Endothelial cell of umbilical vein (primary cell): Measurements from ENCODE around the gene MINDY4. TPM values are rescaled to one million over a fixed set of nuclear protein-coding genes. Genes with fewer than 3 reads are reported as not detected.

ENCODE experiments used
- BruUV-seq: library from RNA; stranded (reverse); fragments of 400-500 nt; replicated peaks from 2 replicates; lab custom pipeline; 2021; lab: Mats Ljungman, UMichigan
- CTCF ChIA-PET: fragments of 300-600, 350-600 bp; sonication (Branson Sonifier 250); formaldehyde crosslinking; loops from one replicate; lab custom pipeline; 2021; ENCODE audit warnings: antibody characterized with exemption, inconsistent platforms; lab: Charles Lee
- POLR2A ChIA-PET: fragments of 300-600, 350-600 bp; sonication (Branson Sonifier 250); formaldehyde crosslinking; loops from one replicate; lab custom pipeline; 2021; ENCODE audit warnings: antibody characterized with exemption, inconsistent platforms; lab: Charles Lee
- DNase-seq: peaks from one replicate; pipeline ENCODE4 v3.0.0-alpha.2; 2011; ENCODE audit warnings: low read depth, low spot score
- FAIRE-seq: peaks from 2 replicates; lab custom pipeline; 2011; peaks lifted over from hg19 to GRCh38; lab: Jason Lieb, UNC
- H2AFZ ChIP-seq: 2 replicates; pipeline ENCODE4 v1.6.0; 2012; ENCODE audit warnings: low read depth, low read length, control low read depth, inconsistent platforms
- H3K27ac ChIP-seq: 2 replicates; pipeline ENCODE4 v1.5.1; 2011; ENCODE audit warnings: low read depth, mild to moderate bottlenecking, control low read depth, low read length, moderate library complexity; ENCODE audit not compliant: insufficient read depth
- H3K27me3 ChIP-seq, 2 experiments: 2 replicates each; pipeline versions ENCODE4 v1.6.0 to v1.6.1; 2011; ENCODE audit warnings: low read length in 2 of 2, mixed read lengths in 1 of 2; ENCODE audit not compliant: control insufficient read depth in 2 of 2, insufficient read depth in 2 of 2
- H3K36me3 ChIP-seq, 2 experiments: 2 replicates in 1 of 2; 3 replicates in 1 of 2; pipeline ENCODE4 v1.5.1; 2011; ENCODE audit warnings: low read length in 2 of 2, mild to moderate bottlenecking in 1 of 2, moderate library complexity in 1 of 2; ENCODE audit not compliant: control insufficient read depth in 2 of 2, insufficient read depth in 2 of 2; ENCODE audit errors: extremely low read depth in 1 of 2
- H3K4me1 ChIP-seq: 3 replicates; pipeline ENCODE4 v1.5.1; 2011; ENCODE audit warnings: mild to moderate bottlenecking, low read length; ENCODE audit not compliant: control insufficient read depth, insufficient read depth; ENCODE audit errors: extremely low read depth
- H3K4me2 ChIP-seq: 2 replicates; pipeline ENCODE4 v1.6.1; 2011; ENCODE audit warnings: low read length, control low read depth, mixed read lengths; ENCODE audit not compliant: insufficient read depth
- H3K4me3 ChIP-seq, 3 experiments: fragments of 200-600 bp in 1 of 3; sonication (generic), shearing (Covaris generic) in 1 of 3; replicated peaks in 1 of 3; 2 replicates each; pipeline ENCODE4 v1.5.1; 2011 to 2016; ENCODE audit warnings: control low read depth in 3 of 3, low read length in 3 of 3, mild to moderate bottlenecking in 2 of 3, inconsistent platforms in 1 of 3, low read depth in 1 of 3, moderate library complexity in 1 of 3; ENCODE audit not compliant: insufficient read depth in 1 of 3
- H3K79me2 ChIP-seq: 2 replicates; pipeline ENCODE4 v1.6.0; 2012; ENCODE audit warnings: low read length, inconsistent platforms; ENCODE audit not compliant: control insufficient read depth, insufficient read depth
- H3K9ac ChIP-seq: replicated peaks from 2 replicates; pipeline ENCODE3; 2011; ENCODE audit warnings: low read length, control low read depth; ENCODE audit not compliant: insufficient read depth; ENCODE audit errors: extremely low read depth
- H3K9me1 ChIP-seq: replicated peaks from 3 replicates; pipeline ENCODE4 v1.6.0; 2011; ENCODE audit warnings: mild to moderate bottlenecking, low read length; ENCODE audit not compliant: control insufficient read depth, insufficient read depth; ENCODE audit errors: extremely low read depth
- H3K9me3 ChIP-seq: replicated peaks from 2 replicates; pipeline ENCODE4 v1.5.1; 2012; ENCODE audit warnings: low read length, inconsistent platforms; ENCODE audit not compliant: control insufficient read depth, insufficient read depth
- H4K20me1 ChIP-seq: replicated peaks from 2 replicates; pipeline ENCODE3; 2011; ENCODE audit warnings: mild to moderate bottlenecking, low read length; ENCODE audit not compliant: control insufficient read depth, insufficient read depth; ENCODE audit errors: extremely low read depth
- EZH2 ChIP-seq: IDR thresholded peaks from 2 replicates; pipeline ENCODE4 v1.6.1; 2012; ENCODE audit warnings: borderline replicate concordance, low read depth, mild to moderate bottlenecking, moderate library complexity, low read length, inconsistent platforms; ENCODE audit not compliant: severe bottlenecking
- FOS ChIP-seq: IDR thresholded peaks from 2 replicates; pipeline ENCODE4 v1.6.1; 2011; ENCODE audit warnings: mild to moderate bottlenecking, low read length, moderate library complexity, borderline replicate concordance; ENCODE audit not compliant: insufficient read depth
- GATA2 ChIP-seq: IDR thresholded peaks from 2 replicates; pipeline ENCODE4 v1.7.0; 2011; ENCODE audit warnings: low read depth, mild to moderate bottlenecking, moderate library complexity, mixed read lengths, low read length; ENCODE audit not compliant: insufficient read length, insufficient read depth
- JUN ChIP-seq: IDR thresholded peaks from 2 replicates; pipeline ENCODE4 v1.6.1; 2011; ENCODE audit warnings: borderline replicate concordance, low read depth; ENCODE audit not compliant: insufficient read length, insufficient read depth
- MYC ChIP-seq: IDR thresholded peaks from one replicate; pipeline ENCODE4 v1.6.1; 2011; ENCODE audit warnings: mild to moderate bottlenecking, low read depth, low read length
- POLR2A ChIP-seq: IDR thresholded peaks from 2 replicates; pipeline ENCODE4 v1.6.1; 2012; ENCODE audit warnings: low read depth, mild to moderate bottlenecking, control low read depth, low read length
- POLR2AphosphoS5 ChIP-seq: IDR thresholded peaks from 2 replicates; pipeline ENCODE4 v1.6.1; 2012; ENCODE audit warnings: low read depth, mild to moderate bottlenecking, control low read depth, low read length, moderate library complexity; ENCODE audit not compliant: insufficient read depth
- dilution Hi-C: fragments of 300-500 bp; cut with MboI; formaldehyde crosslinking; loops from one replicate; pipeline ENCODE4 v1.15.0; 2019; ENCODE audit warnings: low sequenced_read_pairs; ENCODE audit not compliant: extremely low pct_ligation_motif_present
- intact Hi-C: fragments of 100-400 bp; cut with micrococcal nuclease; formaldehyde crosslinking; loops from one replicate; pipeline ENCODE4 v1.10.0; 2022
- polyA plus RNA-seq, 4 experiments: library from polyadenylated mRNA; depleted of rRNA in 3 of 4; stranded (reverse) in 3 of 4; unstranded in 1 of 4; fragments of >200 nt; gene quantifications; 2 replicates each; pipeline versions ENCODE4 v1.2.1 to v1.2.3, GENCODE V29; 2011 to 2012; ENCODE audit warnings: missing spikeins in 1 of 4
- total RNA-seq: library from RNA; stranded (reverse); gene quantifications from 2 replicates; pipeline ENCODE4 v1.2.3, GENCODE V29; 2021
- TF ChIP-seq, protein P1 (sequence below): IDR thresholded peaks from 2 replicates; pipeline ENCODE4 v1.6.1; 2011; ENCODE audit not compliant: insufficient read depth, insufficient read length
- TF ChIP-seq, protein P2 (sequence below), 2 donors: IDR thresholded peaks; 1 replicate in 1 of 2; 2 replicates in 1 of 2; pipeline ENCODE4 v1.5.1; 2011; ENCODE audit warnings: low read length in 2 of 2, mild to moderate bottlenecking in 2 of 2, moderate library complexity in 2 of 2, control low read depth in 1 of 2, inconsistent platforms in 1 of 2, low read depth in 1 of 2; ENCODE audit not compliant: insufficient read depth in 1 of 2; ENCODE audit errors: extremely low read depth in 1 of 2

Gene MINDY4
- total and polyA plus RNA-seq, 2 donors (not counting 3 experiments of a cell fraction or from before 2014, with no cell fraction given), result 2.2 to 4.7 TPM

DNA sequence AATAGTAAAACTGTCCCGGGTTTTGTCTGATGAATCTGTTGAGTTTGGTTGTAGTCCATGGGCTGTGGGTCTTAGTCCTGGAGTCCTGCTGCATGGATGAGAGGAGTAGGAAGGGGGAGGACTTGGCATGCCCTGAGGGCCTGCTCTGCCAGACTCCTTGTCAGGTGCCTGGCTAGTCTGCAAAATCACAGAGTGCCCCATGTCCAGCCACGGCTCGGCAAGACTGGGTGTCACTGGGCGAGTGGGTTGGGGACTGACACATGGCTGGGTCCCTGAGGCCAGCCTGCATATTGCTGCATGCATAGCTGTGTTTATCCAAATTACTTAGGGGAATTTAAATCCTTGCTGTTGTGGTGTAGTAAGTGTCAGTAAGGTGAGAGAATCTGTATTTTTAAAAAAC lies 9.7 kb downstream of the MINDY4 start:
- H3K9me1 ChIP-seq, result no peaks in the 10 kb centered on the region
- DNase-seq (no peak), FAIRE-seq (no peak)
- no peaks in the 10 kb centered on the region for H4K20me1 ChIP-seq
- H3K9me3 ChIP-seq, result no peaks in the 10 kb centered on the region
- no TSS peak for BruUV-seq
- no peaks in the 10 kb centered on the region for H3K4me1 ChIP-seq
- TF ChIP-seq JUN (no peak), POLR2AphosphoS5 (no peak), GATA2 (no peak), POLR2A (no peak)
- TF ChIP-seq, protein P1, sequence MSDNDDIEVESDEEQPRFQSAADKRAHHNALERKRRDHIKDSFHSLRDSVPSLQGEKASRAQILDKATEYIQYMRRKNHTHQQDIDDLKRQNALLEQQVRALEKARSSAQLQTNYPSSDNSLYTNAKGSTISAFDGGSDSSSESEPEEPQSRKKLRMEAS, result no peak
- ChIA-PET POLR2A (no interaction called here), CTCF (interaction anchor here (0.9 to 1.1 kb wide), 3 partner anchors 9 to 354 kb away, joined by 3 to 4 read pairs (median 3); no protein-coding TSS in a partner anchor)
- no peaks in the 10 kb centered on the region for H3K79me2 ChIP-seq
- H3K4me2 ChIP-seq, result no peak overlapping the region
- no peak overlapping the region for H3K4me3 ChIP-seq
- dilution Hi-C loops, result no loop called here
- no peak overlapping the region for H3K9ac ChIP-seq
- H3K36me3 ChIP-seq, result peaks cover 0 to 6% of the 10 kb centered on the region in 2 experiments
- H2AFZ ChIP-seq, result no peak overlapping the region
- H3K27ac ChIP-seq, result no peak overlapping the region
- no peaks in the 10 kb centered on the region for H3K27me3 ChIP-seq
- intact Hi-C loops, result no loop called here

DNA sequence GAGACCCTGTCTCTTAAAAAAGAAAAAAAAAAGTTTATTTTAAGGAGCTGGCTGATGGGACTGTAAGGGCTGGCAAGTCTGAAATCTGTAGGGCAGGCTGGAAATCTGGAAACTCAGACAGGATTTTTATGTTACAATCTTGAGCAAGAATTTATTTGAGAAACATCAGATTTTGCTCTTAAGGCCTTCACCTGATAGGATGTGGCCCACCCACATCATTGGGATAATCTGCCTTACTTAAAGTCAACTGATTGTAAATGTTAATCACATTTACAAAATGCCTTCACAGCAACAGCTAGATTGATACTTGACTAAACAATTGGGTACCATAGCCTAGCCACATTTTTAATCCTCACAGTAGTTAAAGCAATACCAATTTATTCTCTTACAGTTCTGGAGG lies 11.5 kb downstream of the MINDY4 start:
- H2AFZ ChIP-seq, result no peak overlapping the region
- no TSS peak for BruUV-seq
- dilution Hi-C loops (no loop called here), intact Hi-C loops (no loop called here)
- H3K79me2 ChIP-seq, result no peaks in the 10 kb centered on the region
- no peak for FAIRE-seq
- POLR2A ChIA-PET, result no interaction called here
- no peaks in the 10 kb centered on the region for H3K9me1 ChIP-seq
- H3K4me3 ChIP-seq, result no peak overlapping the region
- H3K9me3 ChIP-seq, result no peaks in the 10 kb centered on the region
- H3K9ac ChIP-seq, result no peak overlapping the region
- peaks cover 0 to 8% of the 10 kb centered on the region in 2 experiments for H3K36me3 ChIP-seq
- no peak overlapping the region for H3K27ac ChIP-seq
- no peaks in the 10 kb centered on the region for H4K20me1 ChIP-seq
- TF ChIP-seq, protein P1, result no peak
- TF ChIP-seq MYC, result no peak
- no peak for TF ChIP-seq POLR2AphosphoS5
- TF ChIP-seq, protein P2, sequence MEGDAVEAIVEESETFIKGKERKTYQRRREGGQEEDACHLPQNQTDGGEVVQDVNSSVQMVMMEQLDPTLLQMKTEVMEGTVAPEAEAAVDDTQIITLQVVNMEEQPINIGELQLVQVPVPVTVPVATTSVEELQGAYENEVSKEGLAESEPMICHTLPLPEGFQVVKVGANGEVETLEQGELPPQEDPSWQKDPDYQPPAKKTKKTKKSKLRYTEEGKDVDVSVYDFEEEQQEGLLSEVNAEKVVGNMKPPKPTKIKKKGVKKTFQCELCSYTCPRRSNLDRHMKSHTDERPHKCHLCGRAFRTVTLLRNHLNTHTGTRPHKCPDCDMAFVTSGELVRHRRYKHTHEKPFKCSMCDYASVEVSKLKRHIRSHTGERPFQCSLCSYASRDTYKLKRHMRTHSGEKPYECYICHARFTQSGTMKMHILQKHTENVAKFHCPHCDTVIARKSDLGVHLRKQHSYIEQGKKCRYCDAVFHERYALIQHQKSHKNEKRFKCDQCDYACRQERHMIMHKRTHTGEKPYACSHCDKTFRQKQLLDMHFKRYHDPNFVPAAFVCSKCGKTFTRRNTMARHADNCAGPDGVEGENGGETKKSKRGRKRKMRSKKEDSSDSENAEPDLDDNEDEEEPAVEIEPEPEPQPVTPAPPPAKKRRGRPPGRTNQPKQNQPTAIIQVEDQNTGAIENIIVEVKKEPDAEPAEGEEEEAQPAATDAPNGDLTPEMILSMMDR (IDR thresholded peaks at IDR 0.05; ENCODE audit: extremely low read depth in 1 of 2, insufficient read depth in 1 of 2, low read depth in 1 of 2, low read length in 2 of 2), result no peak
- TF ChIP-seq GATA2, result no peak
- no peak for TF ChIP-seq EZH2
- no peak for TF ChIP-seq JUN
- no peak for TF ChIP-seq POLR2A
- TF ChIP-seq FOS, result no peak
- DNase-seq, result no peak
- H3K4me1 ChIP-seq, result no peaks in the 10 kb centered on the region
- CTCF ChIA-PET, result interaction anchor here (1.2 kb wide), 1 partner anchor 201 kb away, joined by 6 read pairs; no protein-coding TSS in a partner anchor
- no peaks in the 10 kb centered on the region for H3K27me3 ChIP-seq
- H3K4me2 ChIP-seq, result no peak overlapping the region
